AG08396 (cell line): Measurements from ENCODE around the gene KCNK1.
A peak's percentile ranks its signal among the peaks of the same experiment; 100 is the strongest.
"Not testable (repeated sequence)": the region's sequence is repeated elsewhere in the genome, so short reads cannot be mapped to it uniquely, and the experiment has no call there.

Experiments used
- DNase-seq: peaks from one replicate; pipeline ENCODE4 v3.0.0; 2012; ENCODE audit warnings: low spot score, mixed read lengths

The KCNK1 gene

DNA sequence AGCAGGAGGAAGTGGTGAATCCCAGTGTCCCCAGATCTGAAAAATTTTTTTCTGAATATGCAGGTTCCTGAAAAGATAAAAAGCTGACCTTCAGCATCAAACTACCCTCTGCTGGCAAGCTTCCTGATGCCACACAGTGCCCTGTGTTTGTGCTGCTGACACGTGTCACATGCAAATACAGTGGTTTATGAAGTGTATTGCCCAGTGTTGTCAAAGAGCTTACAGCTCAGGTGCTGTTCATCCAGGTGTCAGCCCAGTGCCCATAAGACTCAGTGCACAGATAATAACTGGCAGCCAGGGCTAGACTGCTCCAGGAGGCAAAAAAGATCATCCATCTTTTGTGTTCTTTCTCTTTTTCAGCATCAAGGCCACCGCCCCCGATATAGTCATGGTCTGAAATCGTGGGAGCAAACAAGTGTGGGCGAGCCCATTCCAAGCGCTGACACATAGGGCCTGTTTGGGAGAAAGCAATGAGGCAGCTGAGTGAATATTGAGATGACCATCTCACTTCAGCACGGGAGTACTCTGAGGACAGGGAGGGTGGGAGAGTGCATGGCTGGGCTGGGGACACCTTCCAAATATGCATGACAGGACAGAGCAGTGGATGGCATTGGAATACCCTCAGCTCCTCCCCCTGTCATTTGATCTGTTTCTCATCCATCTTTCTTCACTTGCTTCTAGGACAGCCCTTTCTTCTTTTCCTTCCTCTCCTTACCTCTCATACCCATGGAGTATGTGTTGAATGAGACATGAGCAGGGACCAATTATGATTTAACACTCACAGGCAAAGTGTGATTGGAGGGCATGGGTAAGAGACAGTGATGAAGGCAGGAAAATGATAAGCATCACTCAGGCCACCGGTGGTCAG is 6.4 kb upstream of the KCNK1 start:
- DNase-seq: no peak

DNA sequence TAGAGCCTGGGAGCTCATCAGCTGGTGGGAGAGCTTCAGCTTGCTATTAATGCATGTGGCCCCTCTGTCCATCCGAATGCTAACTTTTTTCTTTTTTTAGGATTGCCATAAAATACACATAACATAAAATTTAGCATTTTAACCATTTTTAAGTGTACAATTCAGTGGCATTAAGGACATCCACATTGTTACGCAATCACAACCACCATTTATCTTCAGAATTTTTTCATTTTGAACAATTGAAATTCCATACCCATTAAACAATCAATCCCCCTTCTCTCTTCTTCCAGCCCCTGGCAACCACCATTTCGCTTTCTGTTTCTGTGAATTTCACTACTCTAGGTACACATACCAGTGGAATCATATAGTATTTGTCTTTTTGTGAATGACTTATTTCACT is 4.9 kb upstream of the KCNK1 start:
- DNase-seq: no peak

GRCh38 chr1:233609926-233610325 is 4.0 kb upstream of the KCNK1 start:
- DNase-seq: no peak

- no peak for DNase-seq
These were observed 3.3 kb upstream of the KCNK1 start for GRCh38 chr1:233610628-233611027.

- not testable (repeated sequence) for DNase-seq
These were observed 2.5 kb upstream of the KCNK1 start for GRCh38 chr1:233611363-233611762.

DNA sequence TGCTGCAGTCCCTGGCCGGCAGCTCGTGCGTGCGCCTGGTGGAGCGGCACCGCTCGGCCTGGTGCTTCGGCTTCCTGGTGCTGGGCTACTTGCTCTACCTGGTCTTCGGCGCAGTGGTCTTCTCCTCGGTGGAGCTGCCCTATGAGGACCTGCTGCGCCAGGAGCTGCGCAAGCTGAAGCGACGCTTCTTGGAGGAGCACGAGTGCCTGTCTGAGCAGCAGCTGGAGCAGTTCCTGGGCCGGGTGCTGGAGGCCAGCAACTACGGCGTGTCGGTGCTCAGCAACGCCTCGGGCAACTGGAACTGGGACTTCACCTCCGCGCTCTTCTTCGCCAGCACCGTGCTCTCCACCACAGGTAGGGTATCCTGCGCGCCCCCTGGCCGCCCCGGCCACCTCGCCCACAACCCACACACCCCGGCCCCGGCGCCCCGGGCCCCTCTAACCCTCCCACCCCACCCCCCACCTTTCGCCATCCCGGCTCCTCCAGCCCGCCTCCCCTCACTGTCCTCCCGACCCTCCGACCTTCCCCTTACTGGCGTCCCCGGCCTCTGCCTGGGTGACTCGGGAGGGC is 352 bp downstream of the KCNK1 start:
- DNase-seq: peak; percentile 56

- DNase-seq: no peak
These were observed 1.0 kb downstream of the KCNK1 start for GRCh38 chr1:233614743-233615521.

GRCh38 chr1:233615571-233615970 is 1.7 kb downstream of the KCNK1 start:
- DNase-seq: no peak

- DNase-seq: no peak
These were observed 3.1 kb downstream of the KCNK1 start for GRCh38 chr1:233617025-233617424.

DNA sequence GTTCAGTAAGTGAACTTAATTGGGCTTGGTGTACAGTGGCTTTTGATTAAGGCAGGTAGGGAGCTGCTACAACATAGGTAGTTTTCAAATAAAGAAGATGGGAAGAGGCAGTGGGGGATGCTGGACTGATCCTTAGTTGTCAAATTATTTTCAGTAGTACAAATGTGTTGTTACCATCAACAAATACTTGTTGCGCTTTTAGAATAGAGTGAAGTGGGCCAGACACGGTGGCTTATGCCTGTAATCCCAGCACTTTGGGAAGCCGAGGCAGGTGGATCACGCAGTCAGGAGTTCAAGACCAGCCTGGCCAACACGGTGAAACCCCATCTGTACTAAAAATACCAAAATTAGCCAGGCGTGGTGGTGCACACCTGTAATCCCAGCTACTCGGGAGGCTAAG is 5.5 kb downstream of the KCNK1 start:
- DNase-seq: not testable (repeated sequence)

DNA sequence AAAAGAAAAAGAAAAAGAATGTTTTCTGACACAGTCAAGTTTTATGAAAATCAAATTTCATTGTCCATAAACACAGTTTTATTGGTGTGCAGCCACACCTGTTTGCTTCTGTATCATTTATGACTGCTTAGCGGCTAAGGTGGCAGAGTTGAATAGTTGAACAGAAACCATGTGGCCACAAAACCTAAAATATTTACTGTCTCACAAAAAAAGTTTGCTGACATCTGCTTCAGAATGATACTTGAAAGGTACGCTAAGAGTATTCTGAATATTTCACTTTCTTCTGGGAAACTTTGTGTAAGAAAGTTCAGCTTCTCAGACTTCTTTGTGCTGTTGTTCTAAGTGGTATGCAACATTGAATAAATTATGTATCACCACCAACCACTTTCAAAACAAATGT is 6.2 kb downstream of the KCNK1 start:
- no peak for DNase-seq

GRCh38 chr1:233621923-233622322 is 8.0 kb downstream of the KCNK1 start:
- no peak for DNase-seq

GRCh38 chr1:233624289-233624688 is 10.4 kb downstream of the KCNK1 start:
- DNase-seq: no peak

GRCh38 chr1:233625087-233625486 is 11.2 kb downstream of the KCNK1 start:
- DNase-seq: no peak

DNA sequence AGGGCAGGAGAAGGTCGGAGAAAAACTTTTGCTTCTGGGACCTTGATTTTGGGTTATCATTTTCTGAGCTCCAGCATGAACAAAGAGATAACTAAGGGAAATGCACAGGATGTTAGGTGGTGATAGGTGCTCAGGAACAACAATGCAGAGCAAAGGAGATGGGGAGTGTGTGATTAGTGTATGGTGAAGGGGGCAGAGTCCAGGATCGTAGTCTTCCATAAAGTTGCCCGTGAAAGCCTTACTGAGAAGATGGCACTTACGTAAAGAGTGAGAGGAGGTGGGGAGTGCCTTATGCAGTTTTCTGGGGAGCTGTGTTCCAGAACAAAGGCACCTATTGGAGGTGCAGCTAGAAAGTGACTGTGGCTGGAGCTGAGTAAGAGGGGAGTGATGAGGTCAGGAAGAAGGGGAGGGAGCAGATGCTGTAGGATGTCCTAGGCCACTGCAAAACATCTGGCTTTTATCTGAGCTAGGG is 11.6 kb downstream of the KCNK1 start:
- no peak for DNase-seq

GRCh38 chr1:233627376-233627775 is 13.5 kb downstream of the KCNK1 start:
- no peak for DNase-seq

DNA sequence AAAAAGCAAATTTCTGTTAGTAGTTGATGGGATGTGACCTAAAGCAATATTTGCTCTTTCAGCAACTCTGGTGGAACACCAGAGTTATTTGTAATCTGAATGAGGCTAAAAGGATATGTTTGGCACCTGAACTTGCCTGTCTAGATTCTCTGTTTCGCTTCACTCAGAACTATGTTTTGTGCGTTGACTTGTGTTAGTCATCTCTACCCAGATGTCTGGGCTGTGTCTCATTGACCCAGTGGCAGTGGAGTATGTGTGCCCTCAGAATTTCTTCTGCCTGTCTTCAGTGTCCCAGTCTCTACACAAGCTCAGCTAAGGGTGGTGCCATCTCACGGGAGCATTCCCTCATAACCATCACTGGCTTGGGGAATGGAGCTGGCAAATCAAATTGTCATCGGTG is 13.9 kb downstream of the KCNK1 start:
- no peak for DNase-seq

- DNase-seq: no peak
These were observed 15.5 kb downstream of the KCNK1 start for GRCh38 chr1:233629305-233629935.

DNA sequence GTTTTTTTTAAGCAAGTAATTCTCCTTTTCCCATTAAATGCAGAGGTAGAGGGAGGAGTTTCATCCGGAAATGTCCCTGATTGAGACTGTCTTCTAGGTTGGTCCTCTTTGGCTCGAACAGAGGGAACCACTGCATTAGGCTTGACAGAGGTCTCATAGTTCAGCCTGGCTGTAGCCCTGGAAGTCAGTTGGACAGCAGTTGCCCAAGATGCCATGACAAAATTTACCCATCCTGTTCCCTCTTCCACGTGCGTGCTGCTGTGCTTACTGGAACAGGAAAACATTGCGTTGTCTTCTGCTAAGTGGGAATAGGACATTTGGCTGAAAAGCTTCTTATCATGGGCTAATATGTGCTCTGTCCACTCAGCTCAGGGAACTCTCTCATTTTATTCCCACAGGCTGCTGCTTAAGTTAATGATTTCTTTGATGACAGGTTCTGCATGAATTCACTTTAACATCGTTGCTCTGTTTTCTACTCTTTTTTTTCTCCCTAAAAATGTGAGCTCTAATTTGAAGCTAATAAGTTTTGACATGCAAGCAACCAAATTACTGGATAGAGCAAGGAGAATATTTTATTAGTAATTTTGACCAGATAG is 18.0 kb downstream of the KCNK1 start:
- DNase-seq: no peak

DNA sequence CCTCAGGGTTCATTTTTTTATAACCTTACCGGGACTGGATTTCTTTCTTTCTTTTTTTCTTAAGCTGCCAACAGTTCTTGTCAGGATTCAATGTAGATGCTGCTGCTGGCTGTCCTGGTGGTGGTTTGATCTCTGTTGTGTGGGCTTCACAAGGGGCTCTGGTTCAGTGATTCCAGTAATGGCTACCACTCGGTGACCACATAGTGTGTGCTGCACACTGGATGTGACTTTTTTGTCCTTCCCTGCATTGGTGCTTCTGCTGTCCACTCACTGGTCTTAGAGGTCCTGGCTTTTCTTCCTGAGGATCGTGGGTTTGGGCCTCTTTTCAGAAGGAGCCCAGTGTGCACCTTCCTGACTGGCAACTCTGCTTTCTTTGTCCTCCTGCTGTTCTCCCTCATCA is 18.5 kb downstream of the KCNK1 start:
- DNase-seq: no peak

DNA sequence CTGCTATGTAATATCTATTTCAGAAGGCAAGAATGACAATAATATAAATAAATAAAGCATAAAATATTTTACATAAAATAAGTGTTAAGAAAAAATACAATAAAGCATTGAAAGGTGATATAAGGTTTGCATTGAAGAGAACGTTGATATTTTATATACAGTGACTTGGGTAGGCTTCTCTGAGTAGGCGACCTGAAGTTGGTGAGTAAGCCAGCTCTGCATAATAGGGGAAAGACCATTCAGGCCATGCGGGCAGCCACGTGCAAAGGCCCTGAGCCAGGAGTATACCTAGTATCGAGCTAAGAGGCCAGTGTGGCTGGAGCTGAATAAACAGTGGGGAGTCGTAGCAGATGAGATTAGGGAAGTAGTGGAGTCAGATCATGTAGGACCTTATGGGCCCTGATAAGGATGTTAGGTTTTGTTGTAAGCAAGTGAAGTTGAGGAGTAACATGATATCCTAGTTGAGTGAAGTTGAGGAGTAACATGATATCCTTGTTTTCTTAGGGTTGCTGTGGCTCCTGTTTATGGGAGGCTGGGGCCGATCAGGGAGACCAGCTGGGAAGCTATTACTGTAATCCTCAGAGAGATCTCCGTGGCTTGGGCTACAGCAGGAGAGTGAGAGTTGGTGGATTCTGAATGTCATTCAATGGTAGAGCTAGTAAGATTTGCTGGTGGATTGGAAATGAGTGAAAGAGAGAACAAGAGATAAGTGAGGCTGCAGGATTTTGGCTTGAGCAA is 22.0 kb downstream of the KCNK1 start:
- DNase-seq: no peak
